Hematopoietic multipotent progenitor cell treated with erythropoietin and hydrocortisone succinate and interleukin-3 and kit ligand, for 4 days (in vitro differentiated cells): ENCODE measurements around the gene HYAL1.
"Not testable (repeated sequence)": the region's sequence is repeated elsewhere in the genome, so short reads cannot be mapped to it uniquely, and the experiment has no call there.

Experiments
- DNase-seq: peaks from one replicate; pipeline ENCODE4 v3.0.0-alpha.2; 2015

Gene HYAL1

DNA sequence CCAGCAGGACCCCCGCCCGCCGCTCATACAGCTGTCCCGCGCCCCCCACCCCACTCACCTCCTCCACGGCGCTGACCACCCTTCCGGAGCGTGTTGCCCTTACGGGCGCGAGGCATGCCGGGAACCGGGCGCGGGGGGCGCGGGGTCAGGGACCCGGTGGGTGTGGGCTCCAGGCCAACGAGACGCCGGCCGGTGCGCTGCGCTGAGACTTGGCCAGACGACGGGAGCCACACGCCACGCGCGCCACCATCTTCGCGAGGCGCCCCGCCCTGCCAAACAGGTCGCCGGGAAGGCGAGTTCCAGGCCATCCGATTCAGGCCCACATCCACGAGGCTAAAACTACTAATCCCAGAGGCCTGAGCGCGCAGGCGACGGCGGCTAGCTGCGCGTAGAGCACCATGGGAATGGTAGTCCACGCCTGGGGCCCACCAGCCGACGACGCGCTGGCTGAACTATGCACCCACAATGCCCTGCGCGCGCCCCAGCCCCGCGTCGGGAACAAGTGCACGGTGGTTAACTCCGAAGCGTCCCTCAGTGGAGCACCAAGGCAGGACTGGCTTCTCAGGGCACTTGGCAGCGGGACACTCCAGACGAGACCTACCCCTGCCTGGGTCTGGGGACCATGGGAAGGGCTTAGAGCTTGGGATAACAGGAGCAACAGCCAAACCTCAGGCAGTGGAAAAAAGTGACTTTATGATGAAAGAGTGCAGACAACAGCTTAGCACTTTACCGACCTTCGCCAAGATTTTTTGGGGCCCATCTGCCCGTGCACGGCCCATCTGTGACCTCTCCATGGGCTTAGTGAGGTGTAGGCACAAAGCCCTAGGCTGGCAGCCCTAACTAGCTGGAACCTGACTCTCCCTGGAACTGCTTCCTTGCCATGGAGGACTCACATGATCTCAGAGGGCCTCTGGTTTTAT is 11.0 kb downstream of the HYAL1 start, which contains the start of gene IFRD2:
Gene IFRD2, minus strand, starts transcription at position 271 of the 920 bp plus-strand sequence. Its CDS starts 155 bp downstream, at position 116.
- peak; percentile 99 for DNase-seq

DNA sequence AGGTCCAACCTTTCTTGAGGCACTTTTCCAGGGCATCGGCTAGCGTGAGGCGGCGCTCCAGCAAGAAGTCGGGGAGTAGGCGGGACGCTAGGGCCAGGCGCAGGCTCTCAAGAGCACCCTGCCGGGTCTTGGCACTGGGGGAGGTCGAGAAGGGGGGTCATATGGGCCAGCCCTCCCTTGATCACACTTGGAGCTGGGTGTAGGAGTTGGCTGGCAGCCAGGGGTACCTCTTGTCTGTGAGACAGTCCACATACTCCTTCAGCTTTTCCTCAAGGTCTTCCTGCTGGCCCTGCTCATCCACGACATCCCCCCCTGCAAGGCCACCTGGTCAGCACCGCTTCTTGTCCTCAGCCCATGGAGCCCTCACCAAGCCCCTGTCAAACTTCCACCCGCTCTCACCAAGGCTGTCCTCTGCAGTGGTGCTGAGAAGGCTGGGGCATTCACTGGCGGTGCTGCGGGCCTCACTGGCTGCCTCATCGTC is 13.2 kb downstream of the HYAL1 start:
- DNase-seq: no peak

DNA sequence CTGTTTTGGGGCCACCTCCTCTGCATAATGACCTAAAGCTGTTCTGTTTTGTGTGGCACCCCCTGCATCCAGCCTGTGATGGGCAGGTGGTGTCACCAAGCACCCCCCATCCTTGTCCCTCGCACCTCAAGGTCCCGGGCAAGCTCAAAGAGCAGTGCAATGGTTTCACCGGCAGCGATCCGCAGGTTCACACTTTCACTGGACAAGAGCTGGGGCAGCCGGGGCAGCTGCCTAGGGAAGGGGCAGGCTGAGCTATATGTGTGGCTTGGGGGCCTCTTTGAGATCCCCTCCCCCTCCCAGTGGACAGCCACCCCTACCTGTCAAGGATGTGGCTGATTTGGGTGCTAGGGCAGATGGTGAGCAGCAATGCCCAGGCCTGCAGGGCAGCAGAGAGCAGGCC is 14.2 kb downstream of the HYAL1 start:
- DNase-seq: no peak

DNA sequence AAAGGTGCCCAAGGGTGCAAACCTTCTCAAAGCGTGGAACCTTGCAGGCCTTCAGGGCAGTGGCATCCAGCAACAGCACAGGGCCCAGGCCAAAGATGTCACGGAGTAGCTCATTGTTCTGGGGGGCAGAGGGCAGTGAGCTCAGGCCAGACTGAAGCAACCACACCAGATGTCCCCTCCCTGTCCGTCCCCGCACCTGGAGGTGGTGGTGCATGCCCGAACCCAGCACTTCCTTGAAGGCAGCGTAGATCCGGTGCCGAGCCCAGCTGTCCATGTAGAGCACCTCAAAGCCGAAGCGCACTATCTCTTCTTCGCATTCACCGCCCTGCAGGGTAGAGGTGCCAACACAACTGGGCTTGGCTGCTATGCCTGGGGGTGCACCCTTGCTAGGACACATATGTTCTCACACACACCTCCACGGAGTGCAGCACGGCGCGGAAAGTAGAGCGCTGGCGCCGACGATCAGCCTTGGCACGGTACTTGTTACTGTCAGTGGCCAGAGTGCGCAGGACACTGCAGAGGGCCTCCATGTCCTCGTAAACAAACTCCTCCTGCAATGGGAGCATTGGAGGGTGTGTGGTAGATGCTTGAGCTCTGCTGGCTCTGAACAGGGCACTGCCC is 14.9 kb downstream of the HYAL1 start:
- no peak for DNase-seq

- no peak for DNase-seq
Observed at GRCh38 chr3:50287262-50287661, 16.1 kb downstream of the HYAL1 start.

DNA sequence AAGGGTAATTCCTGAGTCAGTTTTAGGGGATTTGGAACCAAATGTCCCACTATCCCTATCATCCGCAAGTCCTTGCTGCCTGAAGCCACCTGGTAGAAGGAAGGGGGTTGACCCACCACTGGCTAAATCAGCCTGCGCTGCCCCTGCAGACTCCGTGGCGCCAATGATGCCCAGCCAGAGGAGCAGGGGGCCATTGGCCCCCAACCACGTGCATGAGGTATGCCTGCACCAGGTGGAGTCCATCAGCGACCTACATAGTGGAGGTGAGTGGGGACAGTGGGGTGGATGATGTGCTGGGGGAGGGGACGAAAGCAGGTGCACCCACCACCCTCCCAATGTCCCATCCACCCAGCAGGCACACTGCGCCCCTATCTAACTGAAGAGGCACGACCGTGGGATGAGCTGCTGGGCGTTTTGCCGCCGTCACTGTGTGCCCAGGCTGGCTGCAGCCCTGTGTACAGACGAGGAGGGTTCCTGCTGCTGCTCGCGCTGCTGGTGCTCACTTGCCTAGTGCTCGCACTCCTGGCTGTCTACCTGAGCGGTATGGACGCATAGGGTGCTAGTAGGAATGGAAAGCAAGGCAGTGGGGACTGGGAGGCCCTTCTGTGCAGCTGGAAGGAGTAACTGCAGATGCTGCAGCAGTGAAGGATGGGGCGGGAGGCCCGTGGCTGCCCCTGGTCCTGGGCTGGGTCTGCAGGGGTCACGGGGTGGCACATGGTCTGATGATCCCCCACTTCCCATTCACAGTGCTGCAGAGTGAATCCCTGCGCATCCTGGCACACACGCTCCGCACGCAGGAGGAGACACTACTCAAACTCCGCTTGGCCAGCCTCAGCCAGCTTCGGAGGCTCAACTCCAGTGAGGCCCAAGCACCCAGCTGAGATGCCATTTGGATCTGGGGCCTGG is 16.8 kb downstream of the HYAL1 start:
- no peak for DNase-seq

- not testable (repeated sequence) for DNase-seq
Observed at GRCh38 chr3:50284121-50284520, 19.3 kb downstream of the HYAL1 start.

GRCh38 chr3:50279255-50280016 is 23.9 kb downstream of the HYAL1 start:
- no peak for DNase-seq

- DNase-seq: no peak
Observed at GRCh38 chr3:50278880-50279224, 24.5 kb downstream of the HYAL1 start, which contains the start of gene LSMEM2. TSS of gene LSMEM2 (plus strand) at chr3:50279087. CDS start at chr3:50279114, 27 bp downstream.

- no peak for DNase-seq
Observed at GRCh38 chr3:50278123-50278879, 25.1 kb downstream of the HYAL1 start.

DNA sequence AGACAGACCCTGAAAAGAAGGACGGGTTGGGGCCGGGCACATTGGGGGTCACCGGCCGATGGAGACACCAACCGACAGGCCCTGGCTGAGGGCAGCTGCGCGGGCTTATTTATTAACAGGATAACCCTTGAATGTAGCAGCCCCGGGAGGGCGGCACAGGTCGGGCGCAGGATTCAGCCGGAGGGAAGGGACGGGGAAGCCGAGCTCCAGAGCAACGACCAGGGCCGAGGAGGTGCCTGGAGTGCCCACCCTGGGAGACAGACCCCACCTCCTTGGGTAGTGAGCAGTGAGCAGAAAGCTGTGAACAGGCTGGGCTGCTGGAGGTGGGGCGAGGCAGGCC is 26.6 kb downstream of the HYAL1 start:
- no peak for DNase-seq

GRCh38 chr3:50275996-50276761 is 27.2 kb downstream of the HYAL1 start:
- DNase-seq: peak; percentile 67

DNA sequence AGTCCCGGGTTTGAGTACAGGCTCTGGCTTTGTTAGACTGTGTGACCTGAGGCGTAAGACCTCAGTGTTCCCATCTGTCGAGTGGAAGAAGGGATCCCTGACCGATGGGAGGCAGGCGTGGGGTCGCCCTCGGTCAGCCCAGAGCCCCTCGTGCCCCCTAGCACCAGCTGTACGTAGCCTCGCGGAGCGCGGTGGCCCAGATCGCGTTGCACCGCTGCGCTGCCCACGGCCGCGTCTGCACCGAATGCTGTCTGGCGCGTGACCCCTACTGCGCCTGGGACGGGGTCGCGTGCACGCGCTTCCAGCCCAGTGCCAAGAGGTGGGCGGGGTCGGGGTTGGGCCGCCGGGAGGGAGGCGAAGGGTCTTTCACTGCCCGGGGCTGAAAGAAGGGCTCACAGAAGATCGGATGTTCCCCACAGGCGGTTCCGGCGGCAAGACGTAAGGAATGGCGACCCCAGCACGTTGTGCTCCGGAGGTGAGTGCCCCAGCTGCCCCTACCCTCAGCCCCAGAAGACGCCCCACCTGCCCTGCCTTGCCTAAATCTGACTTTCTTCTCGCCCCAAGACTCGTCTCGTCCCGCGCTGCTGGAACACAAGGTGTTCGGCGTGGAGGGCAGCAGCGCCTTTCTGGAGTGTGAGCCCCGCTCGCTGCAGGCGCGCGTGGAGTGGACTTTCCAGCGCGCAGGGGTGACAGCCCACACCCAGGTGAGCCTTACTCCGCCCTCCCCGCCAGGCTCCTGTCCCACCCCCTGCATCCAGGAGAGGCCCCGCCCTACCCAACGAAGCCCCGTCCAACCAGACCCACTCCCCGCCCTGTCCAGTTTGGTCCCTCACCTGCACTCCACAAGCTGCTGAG is 28.0 kb downstream of the HYAL1 start:
- DNase-seq: no peak

- DNase-seq: peak; percentile 88
Observed at GRCh38 chr3:50274371-50275104, 28.8 kb downstream of the HYAL1 start.

- no peak for DNase-seq
Observed at GRCh38 chr3:50273689-50274065, 29.7 kb downstream of the HYAL1 start.

DNA sequence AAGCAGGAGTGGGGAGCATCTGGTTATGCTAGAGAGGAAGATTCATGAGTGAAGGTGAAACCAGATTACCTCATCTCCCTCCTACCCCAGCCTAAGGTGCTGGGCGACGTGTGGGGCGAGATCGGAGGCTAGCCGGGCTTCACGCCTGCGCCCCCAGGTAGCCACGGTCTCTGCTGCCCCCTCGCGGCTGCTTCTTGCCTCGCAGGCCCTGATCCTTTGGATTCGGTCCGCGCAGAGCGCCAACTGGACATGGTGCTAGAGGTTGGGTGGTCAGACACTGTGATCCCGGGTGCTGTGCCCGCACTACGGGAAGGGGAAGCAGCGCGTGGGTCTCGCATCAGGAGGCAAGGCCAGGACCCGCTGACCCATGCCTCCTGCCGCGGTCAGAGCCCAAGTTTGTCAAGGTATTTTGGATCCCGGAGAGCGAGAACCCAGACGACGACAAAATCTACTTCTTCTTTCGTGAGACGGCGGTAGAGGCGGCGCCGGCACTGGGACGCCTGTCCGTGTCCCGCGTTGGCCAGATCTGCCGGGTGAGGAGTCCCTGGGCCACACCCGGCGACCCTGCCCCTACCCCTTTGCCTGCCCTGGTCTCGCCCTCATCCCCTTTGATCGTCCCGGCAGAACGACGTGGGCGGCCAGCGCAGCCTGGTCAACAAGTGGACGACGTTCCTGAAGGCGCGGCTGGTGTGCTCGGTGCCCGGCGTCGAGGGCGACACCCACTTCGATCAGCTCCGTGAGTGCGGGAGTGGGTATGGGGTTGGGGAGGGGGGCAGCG is 30.3 kb downstream of the HYAL1 start:
- peak; percentile 89 for DNase-seq

GRCh38 chr3:50272538-50272910 is 30.9 kb downstream of the HYAL1 start:
- DNase-seq: not testable (repeated sequence)

DNA sequence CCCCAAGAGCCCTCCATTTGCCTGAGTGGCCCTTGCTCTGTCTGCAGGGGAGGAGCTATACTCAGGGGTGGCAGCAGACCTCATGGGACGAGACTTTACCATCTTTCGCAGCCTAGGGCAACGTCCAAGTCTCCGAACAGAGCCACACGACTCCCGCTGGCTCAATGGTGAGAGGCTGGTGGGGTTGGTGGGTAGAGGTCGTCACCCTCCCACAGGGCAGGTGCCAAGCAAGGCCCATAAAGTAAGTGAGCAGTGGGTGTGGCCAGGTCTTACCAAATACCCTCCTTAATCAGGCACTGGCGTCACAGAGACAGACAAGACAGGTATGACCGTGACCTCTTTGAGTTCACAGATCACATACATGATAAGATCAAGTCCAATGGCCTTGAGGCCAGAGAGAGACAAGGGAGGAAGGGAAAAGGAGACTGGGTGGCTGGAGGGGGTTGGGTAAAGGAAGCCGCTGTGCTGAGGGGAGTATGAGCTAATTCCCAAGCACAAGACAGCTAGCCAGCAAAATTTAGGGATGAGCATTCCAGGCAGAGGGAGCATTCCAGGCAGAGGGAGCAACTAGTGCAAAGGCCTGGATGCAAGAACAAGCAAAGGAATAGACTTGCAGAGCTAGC is 31.9 kb downstream of the HYAL1 start:
- DNase-seq: no peak
